Mucosa of rectum (tissue), 2 donors: ENCODE measurements around the gene DNAH11.
"Not testable (repeated sequence)": the region's sequence is repeated elsewhere in the genome, so short reads cannot be mapped to it uniquely, and the experiment has no call there.

ENCODE experiments used
- H3K27ac ChIP-seq, 2 donors: one replicate each; pipeline ENCODE4 v1.7.0; 2013; ENCODE audit warnings: inconsistent platforms in 2 of 2, low read depth in 2 of 2, low read length in 2 of 2
- H3K27me3 ChIP-seq, 2 donors: one replicate each; pipeline ENCODE4 v1.7.0; 2013; ENCODE audit warnings: low read length in 2 of 2; ENCODE audit not compliant: control insufficient read depth in 2 of 2, insufficient read depth in 2 of 2
- H3K36me3 ChIP-seq, 2 donors: one replicate each; pipeline ENCODE4 v1.7.0; 2013; ENCODE audit warnings: low read length in 2 of 2; ENCODE audit not compliant: control insufficient read depth in 2 of 2, insufficient read depth in 2 of 2
- H3K4me1 ChIP-seq, 2 donors: one replicate each; pipeline ENCODE4 v1.7.0; 2013; ENCODE audit warnings: low read length in 2 of 2, mild to moderate bottlenecking in 1 of 2; ENCODE audit not compliant: control insufficient read depth in 2 of 2, insufficient read depth in 2 of 2
- H3K4me3 ChIP-seq, 2 donors: one replicate each; pipeline ENCODE4 v1.7.0; 2013; ENCODE audit warnings: low read length in 2 of 2
- H3K9ac ChIP-seq, 2 donors: one replicate each; pipeline ENCODE4 v1.7.0; 2013; ENCODE audit warnings: low read length in 2 of 2, low read depth in 1 of 2, mild to moderate bottlenecking in 1 of 2
- H3K9me3 ChIP-seq, 2 donors: one replicate each; pipeline ENCODE4 v1.7.0; 2013; ENCODE audit warnings: low read length in 2 of 2; ENCODE audit not compliant: control insufficient read depth in 2 of 2
- donor health status: healthy.
- donor health status: Normal muscosa, but diverticular disease.

DNAH11 gene

GRCh38 chr7:21732956-21733355, 190.1 kb downstream of the DNAH11 start:
- not testable (repeated sequence) for H3K27me3 ChIP-seq

DNA sequence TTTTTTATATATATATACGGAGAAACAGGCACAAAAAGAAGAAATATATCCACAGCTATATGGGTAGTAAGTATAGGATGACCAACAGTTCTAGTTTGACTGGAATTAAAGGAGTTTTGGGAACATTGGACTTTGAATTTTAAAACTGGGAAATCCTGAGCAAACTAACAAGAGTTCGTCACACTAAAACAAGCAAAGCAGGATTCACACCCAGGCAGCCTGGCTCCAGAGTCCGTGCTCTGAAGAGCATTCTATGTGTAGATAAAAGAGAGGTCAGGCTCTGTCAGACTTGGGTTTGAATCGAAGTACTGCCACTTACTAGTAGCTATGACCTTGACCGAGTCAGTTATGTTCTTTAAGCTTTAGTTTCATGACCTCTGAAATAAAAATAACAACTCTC, 191.0 kb downstream of the DNAH11 start:
- H3K9ac ChIP-seq = no peak overlapping the region
- H3K36me3 ChIP-seq = no peaks in the 10 kb centered on the region
- no peak overlapping the region for H3K27ac ChIP-seq
- H3K4me1 ChIP-seq = no peaks in the 10 kb centered on the region
- H3K27me3 ChIP-seq = no peaks in the 10 kb centered on the region
- no peaks in the 10 kb centered on the region for H3K9me3 ChIP-seq
- H3K4me3 ChIP-seq = no peak overlapping the region

More at GRCh38 chr7:21732956-21733355, 190.1 kb downstream of the DNAH11 start:
- not testable (repeated sequence) for H3K9ac ChIP-seq, H3K9me3 ChIP-seq, H3K4me1 ChIP-seq, H3K36me3 ChIP-seq, H3K4me3 ChIP-seq, H3K27ac ChIP-seq

DNA sequence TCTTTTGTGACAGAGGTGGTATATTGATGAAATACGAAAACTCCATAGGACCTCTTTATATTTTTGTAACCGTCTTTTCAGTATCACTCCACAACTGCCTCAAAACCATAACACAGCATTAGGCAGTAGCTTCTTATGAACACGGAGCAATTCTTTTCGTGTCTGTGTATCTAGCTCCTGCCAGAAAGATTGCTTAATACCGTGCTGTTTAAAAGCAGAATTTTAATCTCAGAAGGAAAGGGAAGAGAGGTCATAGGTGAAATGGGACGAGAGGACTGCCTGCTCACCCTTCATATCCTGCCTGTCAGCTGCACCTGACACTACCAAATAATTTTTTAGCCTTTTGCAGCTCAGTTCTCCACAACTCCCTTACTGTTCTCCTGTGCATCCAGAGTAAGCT, 200.7 kb downstream of the DNAH11 start:
- Histone ChIP-seq H3K36me3 (no peaks in the 10 kb centered on the region), H3K9me3 (no peaks in the 10 kb centered on the region), H3K4me3 (no peak overlapping the region), H3K9ac (no peak overlapping the region), H3K4me1 (no peaks in the 10 kb centered on the region), H3K27ac (no peak overlapping the region), H3K27me3 (no peaks in the 10 kb centered on the region)

- Histone ChIP-seq H3K36me3 (no peaks in the 10 kb centered on the region), H3K4me3 (no peak overlapping the region), H3K9ac (no peak overlapping the region), H3K27ac (no peak overlapping the region), H3K27me3 (no peaks in the 10 kb centered on the region), H3K9me3 (no peaks in the 10 kb centered on the region), H3K4me1 (no peaks in the 10 kb centered on the region)
Measured at GRCh38 chr7:21746949-21747348, 204.1 kb downstream of the DNAH11 start.

DNA sequence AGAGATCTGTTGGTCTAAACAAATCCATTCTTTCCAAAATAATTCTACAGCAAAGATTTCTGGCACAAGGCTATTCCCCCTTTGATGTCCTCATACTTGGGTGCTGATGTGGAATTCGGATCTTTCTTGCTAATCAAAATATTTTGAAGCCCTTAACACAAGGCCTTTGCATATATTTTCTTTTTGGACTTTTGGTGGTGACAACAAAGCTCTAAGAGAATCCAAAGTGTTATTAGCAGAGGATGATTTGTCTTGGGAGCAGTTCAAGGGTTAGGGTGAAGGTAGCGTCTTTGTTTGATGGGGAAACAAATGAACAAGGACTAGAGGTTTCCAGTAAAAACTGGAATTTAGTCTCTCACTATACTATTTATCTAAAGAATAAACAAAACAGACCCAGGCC, 205.0 kb downstream of the DNAH11 start:
- no peaks in the 10 kb centered on the region for H3K4me1 ChIP-seq

DNA sequence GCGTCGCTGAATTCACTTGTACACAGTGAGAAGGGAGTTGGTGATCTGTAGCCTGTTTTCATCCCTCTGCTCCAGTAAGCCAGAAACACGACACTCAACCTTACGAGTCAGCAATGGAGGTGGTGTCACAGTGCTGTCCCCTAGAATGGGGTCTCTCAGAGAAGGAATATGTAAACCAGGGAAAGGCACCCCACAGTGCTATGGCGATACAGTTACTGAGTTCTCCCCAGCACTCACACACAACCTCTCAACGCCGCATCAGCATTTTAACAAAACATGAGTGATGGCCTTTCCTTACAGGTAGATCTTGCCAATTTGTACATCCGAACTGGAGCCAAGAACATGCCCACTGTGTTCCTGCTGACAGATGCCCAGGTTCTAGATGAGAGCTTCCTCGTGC, 206.5 kb downstream of the DNAH11 start:
- no peaks in the 10 kb centered on the region for H3K36me3 ChIP-seq
- H3K4me3 ChIP-seq = no peak overlapping the region

More for the DNA sequence above, 205.0 kb downstream of the DNAH11 start:
- Histone ChIP-seq H3K27ac (no peak overlapping the region), H3K4me3 (no peak overlapping the region), H3K36me3 (no peaks in the 10 kb centered on the region), H3K27me3 (no peaks in the 10 kb centered on the region), H3K9me3 (no peaks in the 10 kb centered on the region), H3K9ac (no peak overlapping the region)

GRCh38 chr7:21753071-21753470, 210.2 kb downstream of the DNAH11 start:
- H3K9ac ChIP-seq = no peak overlapping the region
- H3K27ac ChIP-seq = no peak overlapping the region
- peaks cover 0 to 2% of the 10 kb centered on the region in 2 donors for H3K27me3 ChIP-seq
- no peaks in the 10 kb centered on the region for H3K4me1 ChIP-seq
- no peak overlapping the region for H3K4me3 ChIP-seq
- H3K9me3 ChIP-seq = no peaks in the 10 kb centered on the region
- no peaks in the 10 kb centered on the region for H3K36me3 ChIP-seq

More for the DNA sequence above, 206.5 kb downstream of the DNAH11 start:
- Histone ChIP-seq H3K4me1 (no peaks in the 10 kb centered on the region), H3K9me3 (no peaks in the 10 kb centered on the region), H3K27me3 (no peaks in the 10 kb centered on the region), H3K9ac (no peak overlapping the region), H3K27ac (no peak overlapping the region)

DNA sequence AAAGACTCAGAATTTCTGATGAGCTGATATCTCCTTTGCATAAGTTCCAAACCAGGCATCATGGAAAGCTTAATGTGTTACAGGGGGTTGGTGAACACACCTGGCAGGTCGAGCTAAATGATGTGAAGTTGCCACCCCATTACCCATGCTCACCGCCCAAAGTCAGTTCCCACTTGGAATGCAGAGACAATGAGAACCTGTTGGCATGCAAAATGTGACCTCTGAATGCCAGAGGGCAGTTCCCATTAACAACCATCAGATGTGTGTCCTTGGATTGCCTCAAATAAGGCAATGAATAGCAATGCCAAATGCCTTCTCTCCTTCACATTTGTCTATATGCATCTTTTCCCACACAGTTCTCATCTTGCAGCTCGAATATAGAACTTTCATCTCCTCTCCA, 212.1 kb downstream of the DNAH11 start:
- Histone ChIP-seq H3K27me3 (peaks cover 0 to 2% of the 10 kb centered on the region in 2 donors), H3K36me3 (no peaks in the 10 kb centered on the region), H3K9me3 (no peaks in the 10 kb centered on the region), H3K9ac (no peak overlapping the region), H3K4me1 (no peaks in the 10 kb centered on the region), H3K27ac (no peak overlapping the region), H3K4me3 (no peak overlapping the region)

DNA sequence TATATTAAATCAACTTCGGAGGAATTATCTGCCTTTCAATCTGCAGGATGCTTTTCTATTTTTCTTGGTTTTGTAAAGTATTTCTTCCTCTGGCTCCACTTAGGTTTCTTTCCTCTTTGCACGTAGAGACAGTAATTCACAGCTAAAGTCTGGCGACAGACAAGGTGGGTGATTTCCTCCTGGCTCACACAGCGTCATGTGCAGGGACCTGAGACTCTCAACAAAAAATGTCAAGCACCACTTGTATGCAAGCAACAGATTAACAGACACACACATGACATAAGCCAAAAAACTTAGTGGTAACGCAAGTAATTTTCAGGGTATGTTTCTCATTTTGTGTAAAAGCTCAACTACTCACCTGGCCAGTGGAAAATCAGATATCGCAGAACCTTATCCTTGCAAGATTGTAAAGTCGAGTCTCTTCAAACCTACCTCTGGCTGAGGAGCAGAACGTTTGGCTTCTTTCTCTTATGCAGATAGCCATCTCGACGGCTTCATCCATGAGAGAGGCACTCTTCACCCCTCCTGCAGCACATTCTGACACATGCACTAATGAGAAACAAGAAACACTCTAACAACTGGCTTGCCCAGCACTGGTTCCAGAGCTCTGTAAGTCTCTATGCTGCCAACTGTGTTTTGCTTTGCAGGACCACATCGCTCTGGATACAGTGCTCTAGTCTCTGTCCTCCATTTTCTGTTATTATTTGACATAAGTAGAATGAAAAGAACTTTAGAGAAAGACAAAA, 214.9 kb downstream of the DNAH11 start:
- peaks cover 0 to 2% of the 10 kb centered on the region in 2 donors for H3K27me3 ChIP-seq
- no peak overlapping the region for H3K9ac ChIP-seq
- H3K4me3 ChIP-seq = no peak overlapping the region
- no peaks in the 10 kb centered on the region for H3K36me3 ChIP-seq
- H3K9me3 ChIP-seq = no peaks in the 10 kb centered on the region
- no peaks in the 10 kb centered on the region for H3K4me1 ChIP-seq
- no peak overlapping the region for H3K27ac ChIP-seq

DNA sequence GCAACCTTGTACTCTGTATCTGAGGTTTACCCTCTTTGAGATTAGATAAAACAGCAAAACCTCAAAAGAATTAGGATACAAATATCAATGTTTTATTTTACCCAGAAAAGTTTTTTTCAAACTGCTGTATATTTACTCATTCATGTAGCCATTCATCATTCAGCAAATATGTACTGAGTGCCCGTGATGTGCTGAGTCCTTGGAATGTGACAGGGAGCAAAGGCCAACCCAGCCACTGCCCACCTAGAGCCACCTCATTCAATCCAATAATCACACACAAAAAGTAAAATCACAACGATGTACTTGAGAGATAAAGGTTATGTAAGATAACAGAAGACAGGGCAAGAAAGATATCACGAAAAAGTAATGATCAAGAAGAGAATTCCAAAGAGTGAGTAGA, 215.4 kb downstream of the DNAH11 start:
- H3K9ac ChIP-seq = no peak overlapping the region
- H3K4me3 ChIP-seq = no peak overlapping the region
- H3K4me1 ChIP-seq = no peaks in the 10 kb centered on the region
- no peak overlapping the region for H3K27ac ChIP-seq
- H3K36me3 ChIP-seq = no peaks in the 10 kb centered on the region
- H3K9me3 ChIP-seq = no peaks in the 10 kb centered on the region
- peaks cover 0 to 2% of the 10 kb centered on the region in 2 donors for H3K27me3 ChIP-seq
